Measurements from ENCODE around the gene ARL15. TPM values are rescaled to one million over a fixed set of nuclear protein-coding genes. Genes with fewer than 3 reads are reported as not detected.

ARL15 gene
- total and polyA plus RNA-seq, 2 donors (not counting 3 experiments of a cell fraction or from before 2014, with no cell fraction given) = 11.9 to 24.4 TPM

- H2AFZ ChIP-seq (ENCODE audit: low read depth, low read length) = no peak overlapping the region
Measured at GRCh38 chr5:53946405-53947100, 363.8 kb downstream of the ARL15 start.

GRCh38 chr5:53944981-53945380 lies 365.4 kb downstream of the ARL15 start:
- peak; percentile 15 for DNase-seq (ENCODE audit: low read depth, low spot score)
- Histone ChIP-seq H3K4me1 (ENCODE audit: control insufficient read depth, extremely low read depth, insufficient read depth, low read length) (peaks cover 10% of the 10 kb centered on the region), H3K9me3 (replicated peaks; ENCODE audit: control insufficient read depth, insufficient read depth, low read length) (no peaks in the 10 kb centered on the region), H4K20me1 (replicated peaks; ENCODE audit: control insufficient read depth, extremely low read depth, insufficient read depth, low read length) (no peaks in the 10 kb centered on the region), H3K27me3 (ENCODE audit: control insufficient read depth in 2 of 2, insufficient read depth in 2 of 2, low read length in 2 of 2) (no peaks in the 10 kb centered on the region), H3K79me2 (ENCODE audit: control insufficient read depth, insufficient read depth, low read length) (no peaks in the 10 kb centered on the region), H3K9me1 (replicated peaks; ENCODE audit: control insufficient read depth, extremely low read depth, insufficient read depth, low read length) (no peaks in the 10 kb centered on the region), H3K4me3 (replicated peaks in 1 of 3; ENCODE audit: insufficient read depth in 1 of 3, low read depth in 1 of 3, low read length in 3 of 3) (no peak overlapping the region), H3K36me3 (ENCODE audit: control insufficient read depth in 2 of 2, extremely low read depth in 1 of 2, insufficient read depth in 2 of 2, low read length in 2 of 2) (no peaks in the 10 kb centered on the region), H3K9ac (replicated peaks; ENCODE audit: extremely low read depth, insufficient read depth, low read length) (no peak overlapping the region), H2AFZ (ENCODE audit: low read depth, low read length) (no peak overlapping the region), H3K27ac (ENCODE audit: insufficient read depth, low read depth, low read length) (no peak overlapping the region), H3K4me2 (ENCODE audit: insufficient read depth, low read length) (no peak overlapping the region)
- CTCF ChIA-PET = interaction anchor here (1.0 kb wide), 1 partner anchor 28 kb away, joined by 3 read pairs; no protein-coding TSS in a partner anchor
- POLR2A ChIA-PET = no interaction called here
- FAIRE-seq = peak; percentile 66
- dilution Hi-C loops (cut with MboI; ENCODE audit: extremely low pct_ligation_motif_present, low sequenced_read_pairs) (no loop called here), intact Hi-C loops (cut with micrococcal nuclease) (no loop called here)
- BruUV-seq (replicated peaks) = no TSS peak
- TF ChIP-seq JUN (IDR thresholded peaks at IDR 0.05; ENCODE audit: borderline replicate concordance, insufficient read depth, insufficient read length, low read depth) (no peak), FOS (IDR thresholded peaks at IDR 0.05; ENCODE audit: borderline replicate concordance, insufficient read depth, low read length) (peak; percentile 22)

More at GRCh38 chr5:53946405-53947100, 363.8 kb downstream of the ARL15 start:
- dilution Hi-C loops (cut with MboI; ENCODE audit: extremely low pct_ligation_motif_present, low sequenced_read_pairs) (no loop called here), intact Hi-C loops (cut with micrococcal nuclease) (no loop called here)
- H3K4me1 ChIP-seq (ENCODE audit: control insufficient read depth, extremely low read depth, insufficient read depth, low read length) = peaks cover 10% of the 10 kb centered on the region
- H3K27ac ChIP-seq (ENCODE audit: insufficient read depth, low read depth, low read length) = no peak overlapping the region
- no peaks in the 10 kb centered on the region for H3K9me1 ChIP-seq (replicated peaks; ENCODE audit: control insufficient read depth, extremely low read depth, insufficient read depth, low read length)
- no peak overlapping the region for H3K4me3 ChIP-seq (replicated peaks in 1 of 3; ENCODE audit: insufficient read depth in 1 of 3, low read depth in 1 of 3, low read length in 3 of 3)
- BruUV-seq (replicated peaks) = no TSS peak
- no peaks in the 10 kb centered on the region for H3K36me3 ChIP-seq (ENCODE audit: control insufficient read depth in 2 of 2, extremely low read depth in 1 of 2, insufficient read depth in 2 of 2, low read length in 2 of 2)
- DNase-seq (ENCODE audit: low read depth, low spot score) = no peak
- POLR2A ChIA-PET = no interaction called here
- H3K4me2 ChIP-seq (ENCODE audit: insufficient read depth, low read length) = no peak overlapping the region
- TF ChIP-seq EZH2 (IDR thresholded peaks at IDR 0.05; ENCODE audit: borderline replicate concordance, low read depth, low read length, severe bottlenecking) (no peak), JUN (IDR thresholded peaks at IDR 0.05; ENCODE audit: borderline replicate concordance, insufficient read depth, insufficient read length, low read depth) (peak; percentile 20), FOS (IDR thresholded peaks at IDR 0.05; ENCODE audit: borderline replicate concordance, insufficient read depth, low read length) (peak; percentile 4), MAX (IDR thresholded peaks at IDR 0.05; ENCODE audit: insufficient read depth, insufficient read length) (no peak), GATA2 (IDR thresholded peaks at IDR 0.05; ENCODE audit: insufficient read depth, insufficient read length, low read depth, low read length) (no peak), POLR2AphosphoS5 (IDR thresholded peaks at IDR 0.05; ENCODE audit: insufficient read depth, low read depth, low read length) (no peak)
- H3K27me3 ChIP-seq (ENCODE audit: control insufficient read depth in 2 of 2, insufficient read depth in 2 of 2, low read length in 2 of 2) = no peaks in the 10 kb centered on the region
- CTCF ChIA-PET = no interaction called here
- FAIRE-seq = no peak
- no peaks in the 10 kb centered on the region for H3K79me2 ChIP-seq (ENCODE audit: control insufficient read depth, insufficient read depth, low read length)
- H3K9me3 ChIP-seq (replicated peaks; ENCODE audit: control insufficient read depth, insufficient read depth, low read length) = no peaks in the 10 kb centered on the region
- H4K20me1 ChIP-seq (replicated peaks; ENCODE audit: control insufficient read depth, extremely low read depth, insufficient read depth, low read length) = no peaks in the 10 kb centered on the region
- no peak overlapping the region for H3K9ac ChIP-seq (replicated peaks; ENCODE audit: extremely low read depth, insufficient read depth, low read length)

All from endothelial cell of umbilical vein (primary cell).